Caco-2 (cell line): ENCODE results near the gene MED6. TPM values are rescaled to one million over a fixed set of nuclear protein-coding genes. Genes with fewer than 3 reads are reported as not detected.

ENCODE experiments used
- BruUV-seq: library from RNA; stranded (reverse); fragments of 400-500 nt; replicated peaks from 2 replicates; lab custom pipeline; 2021; lab: Mats Ljungman, UMichigan
- CTCF ChIA-PET: fragments of 300-600 bp; sonication (Branson Sonifier 250); formaldehyde crosslinking; loops from one replicate; lab custom pipeline; 2022; ENCODE audit warnings: antibody characterized with exemption; lab: Charles Lee
- POLR2A ChIA-PET: fragments of 300-600 bp; sonication (Branson Sonifier 250); formaldehyde crosslinking; loops from one replicate; lab custom pipeline; 2022; ENCODE audit warnings: antibody characterized with exemption; lab: Charles Lee
- DNase-seq, 2 experiments: peaks; one replicate each; pipeline versions ENCODE4 v3.0.0 to v3.0.0-alpha.2; 2020 to 2022
- H3K27me3 ChIP-seq: replicated peaks from 2 replicates; pipeline ENCODE4 v1.6.0; 2011; ENCODE audit warnings: low read length; ENCODE audit not compliant: control insufficient read depth, insufficient read depth
- H3K36me3 ChIP-seq: 2 replicates; pipeline ENCODE4 v1.5.1; 2011; ENCODE audit warnings: low read length; ENCODE audit not compliant: control insufficient read depth, insufficient read depth
- H3K4me1 ChIP-seq: fragments of 250-450 bp; sonication (Bioruptor Pico); 2 replicates; pipeline ENCODE4 v1.5.1; 2020; ENCODE audit warnings: mild to moderate bottlenecking
- H3K4me3 ChIP-seq: 2 replicates; pipeline ENCODE4 v1.5.1; 2011; ENCODE audit warnings: low read depth, mild to moderate bottlenecking, control low read depth, low read length
- H3K9me3 ChIP-seq: fragments of 250-450 bp; sonication (Bioruptor Pico); 2 replicates; pipeline ENCODE4 v1.5.1; 2020; ENCODE audit warnings: mild to moderate bottlenecking, moderate library complexity
- H3K27ac Mint-ChIP-seq: one replicate; pipeline ENCODE4 v1.8.0; 2022; ENCODE audit warnings: mixed read lengths; ENCODE audit not compliant: unreplicated experiment
- H3K27me3 Mint-ChIP-seq: one replicate; pipeline ENCODE4 v1.8.0; 2022; ENCODE audit warnings: mixed read lengths; ENCODE audit not compliant: insufficient read depth, unreplicated experiment
- H3K36me3 Mint-ChIP-seq: one replicate; pipeline ENCODE4 v1.8.0; 2022; ENCODE audit warnings: mild to moderate bottlenecking, mixed read lengths; ENCODE audit not compliant: insufficient read depth, unreplicated experiment
- H3K4me1 Mint-ChIP-seq: one replicate; pipeline ENCODE4 v1.8.0; 2022; ENCODE audit warnings: low read depth, mixed read lengths; ENCODE audit not compliant: unreplicated experiment
- H3K4me3 Mint-ChIP-seq: one replicate; pipeline ENCODE4 v1.8.0; 2022; ENCODE audit warnings: mild to moderate bottlenecking, moderate library complexity, mixed read lengths; ENCODE audit not compliant: unreplicated experiment
- H3K9me3 Mint-ChIP-seq: one replicate; pipeline ENCODE4 v1.8.0; 2022; ENCODE audit warnings: mixed read lengths; ENCODE audit not compliant: unreplicated experiment
- CTCF ChIP-seq, 2 experiments: fragments of 200-600 bp in 1 of 2; IDR thresholded peaks; 1 replicate in 1 of 2; 2 replicates in 1 of 2; pipeline versions ENCODE4 v1.5.1 to v1.8.0; 2011 to 2022; ENCODE audit warnings: antibody characterized with exemption in 1 of 2, control low read depth in 1 of 2, inconsistent platforms in 1 of 2, low read depth in 1 of 2, low read length in 1 of 2, mild to moderate bottlenecking in 1 of 2, moderate library complexity in 1 of 2; ENCODE audit not compliant: insufficient read depth in 1 of 2, severe bottlenecking in 1 of 2, unreplicated experiment in 1 of 2
- intact Hi-C: fragments of 100-400 bp; cut with micrococcal nuclease; formaldehyde crosslinking; loops from one replicate; pipeline ENCODE4 v1.10.0; 2022; ENCODE audit not compliant: unreplicated experiment
- total RNA-seq: library from RNA; stranded (reverse); gene quantifications from 2 replicates; pipeline ENCODE4 v1.2.3, GENCODE V29; 2022

Gene MED6
- total RNA-seq, 1 experiment from 2014 or later: 55.5 TPM

DNA sequence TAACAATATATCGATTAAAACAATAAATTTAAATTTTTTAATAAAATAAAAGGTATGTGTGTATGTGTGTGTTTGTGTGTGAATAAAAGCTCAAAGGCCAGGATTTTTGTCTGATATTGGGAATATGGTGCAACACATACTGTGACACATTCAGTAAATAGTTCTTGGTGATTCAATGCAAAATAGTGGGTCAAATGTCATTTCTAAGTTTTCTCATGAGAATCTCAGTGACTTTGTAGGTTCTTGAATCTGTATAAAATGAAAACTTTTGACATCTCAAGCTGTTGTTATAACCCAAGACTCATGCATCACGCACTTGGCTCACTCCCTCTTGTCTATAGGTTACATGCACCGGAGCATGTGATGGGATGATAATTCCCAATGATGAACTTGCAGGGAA lies 16.2 kb upstream of the MED6 start:
- no peaks in the 10 kb centered on the region for H3K36me3 ChIP-seq
- peaks cover 3% of the 10 kb centered on the region for H3K27me3 Mint-ChIP-seq
- no peak for DNase-seq
- H3K4me1 Mint-ChIP-seq: no peaks in the 10 kb centered on the region
- intact Hi-C loops: no loop called here
- no peaks in the 10 kb centered on the region for H3K36me3 Mint-ChIP-seq
- POLR2A ChIA-PET: no interaction called here
- BruUV-seq: no TSS peak
- H3K9me3 ChIP-seq: no peaks in the 10 kb centered on the region
- H3K4me3 Mint-ChIP-seq: no peak overlapping the region
- no peak overlapping the region for H3K27ac Mint-ChIP-seq
- no peak overlapping the region for H3K4me3 ChIP-seq
- H3K4me1 ChIP-seq: no peaks in the 10 kb centered on the region
- H3K27me3 ChIP-seq: no peaks in the 10 kb centered on the region
- H3K9me3 Mint-ChIP-seq: no peaks in the 10 kb centered on the region
- CTCF ChIA-PET: no interaction called here
- no peak for TF ChIP-seq CTCF (IDR thresholded peaks at IDR 0.05; ENCODE audit: insufficient read depth in 1 of 2, low read depth in 1 of 2, low read length in 1 of 2, severe bottlenecking in 1 of 2, unreplicated experiment in 1 of 2)

- no peaks in the 10 kb centered on the region for H3K36me3 Mint-ChIP-seq
- no peaks in the 10 kb centered on the region for H3K4me1 Mint-ChIP-seq
- ChIA-PET POLR2A (no interaction called here), CTCF (no interaction called here)
- Histone ChIP-seq H3K36me3 (no peaks in the 10 kb centered on the region), H3K27me3 (no peaks in the 10 kb centered on the region), H3K4me1 (no peaks in the 10 kb centered on the region), H3K4me3 (no peak overlapping the region), H3K9me3 (no peaks in the 10 kb centered on the region)
- H3K27me3 Mint-ChIP-seq: peaks cover 6% of the 10 kb centered on the region
- BruUV-seq: no TSS peak
- TF ChIP-seq CTCF (IDR thresholded peaks at IDR 0.05; ENCODE audit: insufficient read depth in 1 of 2, low read depth in 1 of 2, low read length in 1 of 2, severe bottlenecking in 1 of 2, unreplicated experiment in 1 of 2): no peak
- intact Hi-C loops: no loop called here
- DNase-seq: no peak
- H3K9me3 Mint-ChIP-seq: no peaks in the 10 kb centered on the region
- H3K27ac Mint-ChIP-seq: no peak overlapping the region
- no peak overlapping the region for H3K4me3 Mint-ChIP-seq
Measured at GRCh38 chr14:70611216-70611615, 10.8 kb upstream of the MED6 start.

DNA sequence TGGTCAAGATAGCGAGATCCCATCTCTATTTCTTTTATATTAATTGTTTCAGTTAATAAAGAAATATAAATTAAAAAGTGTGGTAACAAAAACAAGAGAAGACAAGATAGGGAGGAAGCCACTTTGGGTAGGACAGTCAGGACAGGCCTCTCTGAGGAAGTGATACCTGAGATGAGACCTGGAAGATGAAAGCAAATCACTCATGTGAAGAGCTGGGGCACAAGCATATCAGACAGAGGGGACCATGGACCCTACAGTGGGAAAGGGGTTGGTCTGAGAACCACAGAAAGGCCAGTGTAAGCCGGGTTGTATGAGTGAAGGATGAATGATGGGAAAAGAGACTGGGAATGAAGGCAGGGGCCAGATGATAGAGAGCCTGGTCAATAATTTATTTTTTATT lies 1.8 kb upstream of the MED6 start:
- no TSS peak for BruUV-seq

More for the DNA sequence above, 1.8 kb upstream of the MED6 start:
- H3K4me1 ChIP-seq: no peaks in the 10 kb centered on the region
- no peak overlapping the region for H3K4me3 Mint-ChIP-seq
- CTCF ChIA-PET: no interaction called here
- intact Hi-C loops: loop anchor here (5.0 kb wide), 1 partner anchor 115 kb away; no protein-coding TSS in a partner anchor
- no peaks in the 10 kb centered on the region for H3K9me3 Mint-ChIP-seq
- H3K9me3 ChIP-seq: no peaks in the 10 kb centered on the region
- POLR2A ChIA-PET: no interaction called here
- peaks cover 6% of the 10 kb centered on the region for H3K36me3 Mint-ChIP-seq
- no peaks in the 10 kb centered on the region for H3K27me3 ChIP-seq
- no peak overlapping the region for H3K4me3 ChIP-seq
- H3K27me3 Mint-ChIP-seq: peaks cover 8% of the 10 kb centered on the region
- H3K36me3 ChIP-seq: no peaks in the 10 kb centered on the region
- no peak for DNase-seq
- TF ChIP-seq CTCF (IDR thresholded peaks at IDR 0.05; ENCODE audit: insufficient read depth in 1 of 2, low read depth in 1 of 2, low read length in 1 of 2, severe bottlenecking in 1 of 2, unreplicated experiment in 1 of 2): no peak
- peaks cover 8% of the 10 kb centered on the region for H3K4me1 Mint-ChIP-seq
- H3K27ac Mint-ChIP-seq: no peak overlapping the region
